ENCODE measurements around the gene ABHD10. TPM values are rescaled to one million over a fixed set of nuclear protein-coding genes. Genes with fewer than 3 reads are reported as not detected.

Gene ABHD10
- total RNA-seq, 1 donor from 2014 or later: 28.4 TPM

DNA sequence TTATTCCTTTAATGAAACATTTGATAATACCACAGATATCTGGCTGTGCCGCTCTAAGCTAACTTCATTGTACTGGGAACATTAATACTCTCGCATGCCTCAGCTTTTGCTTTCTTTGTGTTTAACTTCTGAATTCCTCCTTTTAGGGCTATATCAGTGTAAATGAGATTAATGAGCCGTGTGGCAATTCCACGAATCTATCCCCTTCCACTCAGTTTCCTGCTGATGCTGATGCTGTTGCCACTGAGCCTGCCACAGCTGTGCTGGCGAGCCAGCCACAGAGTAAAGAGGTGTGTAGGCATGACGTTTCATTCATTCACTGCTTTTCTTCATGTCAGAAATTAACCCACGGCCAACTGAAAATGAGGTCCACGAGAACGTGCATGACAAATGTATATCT lies 30.0 kb upstream of the ABHD10 start:
- Mint-ChIP-seq H3K27me3 (no peaks in the 10 kb centered on the region), H3K9me3 (no peaks in the 10 kb centered on the region), H3K27ac (no peak overlapping the region), H3K4me1 (no peaks in the 10 kb centered on the region), H3K36me3 (ENCODE audit: low read depth) (no peaks in the 10 kb centered on the region), H3K4me3 (no peak overlapping the region)
- ChIA-PET POLR2A (no interaction called here), CTCF (no interaction called here)
- DNase-seq (no peak), ATAC-seq (ENCODE audit: low read depth) (no peak)
- TF ChIP-seq, protein P1, sequence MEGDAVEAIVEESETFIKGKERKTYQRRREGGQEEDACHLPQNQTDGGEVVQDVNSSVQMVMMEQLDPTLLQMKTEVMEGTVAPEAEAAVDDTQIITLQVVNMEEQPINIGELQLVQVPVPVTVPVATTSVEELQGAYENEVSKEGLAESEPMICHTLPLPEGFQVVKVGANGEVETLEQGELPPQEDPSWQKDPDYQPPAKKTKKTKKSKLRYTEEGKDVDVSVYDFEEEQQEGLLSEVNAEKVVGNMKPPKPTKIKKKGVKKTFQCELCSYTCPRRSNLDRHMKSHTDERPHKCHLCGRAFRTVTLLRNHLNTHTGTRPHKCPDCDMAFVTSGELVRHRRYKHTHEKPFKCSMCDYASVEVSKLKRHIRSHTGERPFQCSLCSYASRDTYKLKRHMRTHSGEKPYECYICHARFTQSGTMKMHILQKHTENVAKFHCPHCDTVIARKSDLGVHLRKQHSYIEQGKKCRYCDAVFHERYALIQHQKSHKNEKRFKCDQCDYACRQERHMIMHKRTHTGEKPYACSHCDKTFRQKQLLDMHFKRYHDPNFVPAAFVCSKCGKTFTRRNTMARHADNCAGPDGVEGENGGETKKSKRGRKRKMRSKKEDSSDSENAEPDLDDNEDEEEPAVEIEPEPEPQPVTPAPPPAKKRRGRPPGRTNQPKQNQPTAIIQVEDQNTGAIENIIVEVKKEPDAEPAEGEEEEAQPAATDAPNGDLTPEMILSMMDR (IDR thresholded peaks at IDR 0.05): no peak
- intact Hi-C loops (cut with micrococcal nuclease): no loop called here

DNA sequence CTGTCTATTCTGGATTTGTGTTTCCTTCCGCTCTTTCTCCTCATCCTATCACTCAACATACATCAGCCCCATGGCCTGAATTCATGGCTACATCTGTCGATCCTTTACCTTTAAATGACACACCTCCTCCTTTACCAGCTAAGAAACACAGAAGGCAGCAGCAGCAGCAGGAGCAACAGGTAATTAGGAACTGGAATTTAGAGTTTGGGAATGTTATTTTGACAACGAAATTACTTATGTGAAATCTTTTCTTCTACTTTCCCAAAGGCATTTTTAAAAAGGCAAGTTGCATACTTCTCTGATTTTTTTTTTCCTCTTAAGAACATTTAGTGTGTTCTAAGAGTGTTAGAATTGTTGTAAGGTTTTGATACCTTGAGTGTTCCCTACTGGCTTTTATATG lies 29.1 kb upstream of the ABHD10 start:
- DNase-seq (no peak), ATAC-seq (ENCODE audit: low read depth) (no peak)
- Mint-ChIP-seq H3K4me1 (no peaks in the 10 kb centered on the region), H3K9me3 (no peaks in the 10 kb centered on the region), H3K4me3 (no peak overlapping the region), H3K27me3 (no peaks in the 10 kb centered on the region), H3K27ac (no peak overlapping the region), H3K36me3 (ENCODE audit: low read depth) (no peaks in the 10 kb centered on the region)
- TF ChIP-seq, protein P1 (IDR thresholded peaks at IDR 0.05): no peak
- POLR2A ChIA-PET: no interaction called here
- CTCF ChIA-PET: no interaction called here
- intact Hi-C loops (cut with micrococcal nuclease): no loop called here

DNA sequence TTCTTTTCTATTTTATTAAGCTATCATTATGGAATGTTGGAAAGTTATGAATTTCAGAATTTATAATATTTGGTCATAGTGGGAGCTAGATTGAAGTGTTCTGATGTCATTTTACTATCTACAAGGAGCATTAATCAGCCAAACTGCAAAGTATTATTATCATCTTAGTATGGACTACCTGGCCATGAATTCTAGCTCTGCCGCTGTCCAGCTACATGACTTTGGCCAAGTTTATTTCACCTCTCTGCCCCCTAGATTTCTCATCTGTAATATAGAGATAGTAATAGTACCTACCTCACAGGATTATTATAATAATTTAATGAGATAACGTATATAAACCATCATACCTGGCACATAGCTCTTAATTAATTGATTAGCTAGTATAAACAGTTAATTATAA lies 27.8 kb upstream of the ABHD10 start:
- intact Hi-C loops (cut with micrococcal nuclease): no loop called here
- POLR2A ChIA-PET: no interaction called here
- no peaks in the 10 kb centered on the region for H3K27me3 Mint-ChIP-seq
- DNase-seq (no peak), ATAC-seq (ENCODE audit: low read depth) (no peak)
- H3K27ac Mint-ChIP-seq: no peak overlapping the region
- H3K4me3 Mint-ChIP-seq: no peak overlapping the region
- H3K9me3 Mint-ChIP-seq: no peaks in the 10 kb centered on the region
- TF ChIP-seq, protein P1 (IDR thresholded peaks at IDR 0.05): no peak
- no peaks in the 10 kb centered on the region for H3K36me3 Mint-ChIP-seq (ENCODE audit: low read depth)
- CTCF ChIA-PET: no interaction called here
- H3K4me1 Mint-ChIP-seq: no peaks in the 10 kb centered on the region

DNA sequence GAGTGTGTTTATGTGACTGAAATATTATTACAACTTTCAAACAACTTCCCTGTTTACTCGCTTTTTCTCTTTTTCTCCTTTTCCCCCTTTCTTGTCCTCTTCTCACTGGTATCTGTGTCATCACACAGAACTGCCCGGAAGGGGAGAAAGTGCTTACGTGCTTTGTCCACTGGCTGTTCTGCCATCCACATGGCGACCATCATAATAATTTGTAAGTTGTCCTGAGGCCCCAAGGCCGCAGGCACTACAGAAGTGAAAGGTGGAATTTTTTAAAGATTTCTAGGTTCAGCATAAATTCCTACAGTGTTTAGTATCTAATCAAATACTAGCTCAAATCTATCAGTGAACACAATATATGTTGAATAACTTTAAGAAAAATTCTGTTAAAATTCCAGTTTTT lies 26.7 kb upstream of the ABHD10 start:
- no peak overlapping the region for H3K27ac Mint-ChIP-seq
- H3K4me3 Mint-ChIP-seq: no peak overlapping the region
- intact Hi-C loops (cut with micrococcal nuclease): no loop called here
- ChIA-PET POLR2A (no interaction called here), CTCF (no interaction called here)
- H3K4me1 Mint-ChIP-seq: no peaks in the 10 kb centered on the region
- DNase-seq (no peak), ATAC-seq (ENCODE audit: low read depth) (no peak)
- H3K36me3 Mint-ChIP-seq (ENCODE audit: low read depth): no peaks in the 10 kb centered on the region
- no peaks in the 10 kb centered on the region for H3K9me3 Mint-ChIP-seq
- no peaks in the 10 kb centered on the region for H3K27me3 Mint-ChIP-seq
- TF ChIP-seq, protein P1 (IDR thresholded peaks at IDR 0.05): no peak

DNA sequence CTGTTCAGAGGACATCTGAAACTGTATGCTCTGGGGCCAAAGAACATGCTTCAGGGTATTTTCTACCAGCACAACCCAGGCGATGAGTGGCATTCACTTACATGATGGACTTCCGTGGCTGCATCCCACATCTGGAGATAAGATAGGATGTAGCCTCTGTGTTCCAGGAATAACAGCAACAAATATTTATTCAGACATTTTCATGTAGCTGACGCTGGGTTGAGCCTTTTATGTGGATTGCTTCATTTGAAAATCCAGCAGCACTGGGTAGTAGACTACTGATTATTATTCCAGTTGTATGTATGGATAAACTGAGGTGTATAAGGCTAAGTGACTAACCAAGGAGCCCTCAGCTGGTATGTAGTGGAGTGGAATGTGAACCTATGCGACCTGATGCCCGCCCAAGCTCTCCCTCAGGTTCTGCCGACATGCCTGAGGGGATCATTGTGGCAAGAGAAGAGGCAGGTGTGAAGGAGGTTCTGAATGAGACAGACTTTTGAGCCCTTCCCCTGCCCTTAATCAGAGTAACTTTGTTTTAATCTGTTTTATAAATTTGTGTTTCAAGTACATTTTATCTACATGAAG lies 25.9 kb upstream of the ABHD10 start:
- H3K4me3 Mint-ChIP-seq: no peak overlapping the region
- TF ChIP-seq, protein P1 (IDR thresholded peaks at IDR 0.05): no peak
- H3K36me3 Mint-ChIP-seq (ENCODE audit: low read depth): no peaks in the 10 kb centered on the region
- DNase-seq (no peak), ATAC-seq (ENCODE audit: low read depth) (no peak)
- H3K27ac Mint-ChIP-seq: no peak overlapping the region
- ChIA-PET CTCF (no interaction called here), POLR2A (no interaction called here)
- peaks cover 2% of the 10 kb centered on the region for H3K27me3 Mint-ChIP-seq
- H3K9me3 Mint-ChIP-seq: no peaks in the 10 kb centered on the region
- intact Hi-C loops (cut with micrococcal nuclease): no loop called here
- no peaks in the 10 kb centered on the region for H3K4me1 Mint-ChIP-seq
